Measurements from ENCODE around the gene YPEL2. TPM values are rescaled to one million over a fixed set of nuclear protein-coding genes. Genes with fewer than 3 reads are reported as not detected.

YPEL2 gene
- total and polyA plus RNA-seq, 4 donors, result 7.8 to 47.0 (median 11.4) TPM

DNA sequence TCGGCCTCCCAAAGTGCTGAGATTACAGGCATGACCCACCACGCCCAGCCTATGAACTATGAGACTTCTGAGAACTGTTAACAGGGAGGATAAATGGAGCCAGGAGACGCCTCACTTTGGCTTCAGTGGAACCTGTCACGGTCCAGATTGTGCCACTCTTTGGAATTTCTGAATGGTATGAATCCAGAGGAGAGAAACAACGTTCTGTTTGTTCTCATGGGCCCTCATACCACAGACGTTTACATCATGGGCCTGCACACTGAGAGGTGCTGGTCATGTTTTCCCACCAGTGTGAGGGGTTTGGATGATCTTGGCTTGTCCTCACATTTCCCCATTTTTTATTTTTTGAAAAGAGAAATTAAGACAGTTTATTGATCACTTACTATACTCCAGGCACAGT lies 90.3 kb downstream of the YPEL2 start:
- no peak overlapping the region for H3K9ac ChIP-seq (ENCODE audit: insufficient read depth in 1 of 2, low read length in 2 of 2)
- no peaks in the 10 kb centered on the region for H3K36me3 ChIP-seq (ENCODE audit: control insufficient read depth in 4 of 4, insufficient read depth in 4 of 4, low read length in 4 of 4)
- no peak overlapping the region for H3K27ac ChIP-seq (ENCODE audit: low read depth in 1 of 2, low read length in 1 of 2)
- H3K27me3 ChIP-seq (ENCODE audit: control insufficient read depth in 3 of 3, insufficient read depth in 3 of 3, low read length in 2 of 3), result no peaks in the 10 kb centered on the region
- no peak for ATAC-seq (ENCODE audit: insufficient read depth, low FRiP score)
- DNase-seq, result no peak
- WGBS, 2 donors, result 89 to 93% methylated on average over 6 of the region's 6 CpGs
- H3K4me3 ChIP-seq, result no peak overlapping the region
- TF ChIP-seq, protein P1, sequence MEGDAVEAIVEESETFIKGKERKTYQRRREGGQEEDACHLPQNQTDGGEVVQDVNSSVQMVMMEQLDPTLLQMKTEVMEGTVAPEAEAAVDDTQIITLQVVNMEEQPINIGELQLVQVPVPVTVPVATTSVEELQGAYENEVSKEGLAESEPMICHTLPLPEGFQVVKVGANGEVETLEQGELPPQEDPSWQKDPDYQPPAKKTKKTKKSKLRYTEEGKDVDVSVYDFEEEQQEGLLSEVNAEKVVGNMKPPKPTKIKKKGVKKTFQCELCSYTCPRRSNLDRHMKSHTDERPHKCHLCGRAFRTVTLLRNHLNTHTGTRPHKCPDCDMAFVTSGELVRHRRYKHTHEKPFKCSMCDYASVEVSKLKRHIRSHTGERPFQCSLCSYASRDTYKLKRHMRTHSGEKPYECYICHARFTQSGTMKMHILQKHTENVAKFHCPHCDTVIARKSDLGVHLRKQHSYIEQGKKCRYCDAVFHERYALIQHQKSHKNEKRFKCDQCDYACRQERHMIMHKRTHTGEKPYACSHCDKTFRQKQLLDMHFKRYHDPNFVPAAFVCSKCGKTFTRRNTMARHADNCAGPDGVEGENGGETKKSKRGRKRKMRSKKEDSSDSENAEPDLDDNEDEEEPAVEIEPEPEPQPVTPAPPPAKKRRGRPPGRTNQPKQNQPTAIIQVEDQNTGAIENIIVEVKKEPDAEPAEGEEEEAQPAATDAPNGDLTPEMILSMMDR (IDR thresholded peaks at IDR 0.05; ENCODE audit: control extremely low read depth, extremely low read depth), result no peak
- H3K9me3 ChIP-seq (ENCODE audit: control insufficient read depth in 4 of 4, insufficient read depth in 3 of 4, low read length in 3 of 4), result no peaks in the 10 kb centered on the region
- H3K4me1 ChIP-seq (ENCODE audit: control insufficient read depth in 5 of 5, insufficient read depth in 5 of 5, low read length in 5 of 5), result peaks cover 0 to 13% (median 11%) of the 10 kb centered on the region in 5 donors

DNA sequence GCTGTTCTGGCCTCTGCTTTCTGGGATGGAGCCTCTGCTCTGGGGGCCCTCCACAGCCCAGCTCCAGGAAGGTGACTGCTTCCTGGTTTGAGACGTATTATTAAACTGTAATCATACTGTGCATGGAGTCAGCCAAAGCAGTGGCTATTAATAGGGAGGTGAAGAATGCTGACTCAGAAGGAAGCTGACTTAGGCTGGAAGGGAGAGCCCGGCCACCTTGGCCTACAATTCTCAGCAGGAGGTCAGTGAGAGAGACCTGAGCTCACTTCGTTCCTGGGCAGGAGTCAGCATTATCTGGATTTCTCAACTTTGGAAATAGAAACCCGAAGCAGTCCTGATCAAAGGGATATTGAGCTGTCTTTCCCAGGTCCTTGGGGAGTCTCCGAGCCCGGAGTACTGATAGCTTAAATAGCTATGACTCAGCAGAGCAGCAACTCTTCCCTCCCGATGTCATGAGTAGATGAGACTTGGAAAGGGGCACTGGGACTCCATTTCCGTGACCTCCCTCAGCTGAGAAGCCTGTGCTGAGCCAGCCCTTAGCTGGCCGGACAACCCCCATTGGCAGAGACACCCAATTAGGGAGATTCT lies 91.8 kb downstream of the YPEL2 start:
- DNase-seq (peak in 1 of 3 donors; percentile 47), ATAC-seq (ENCODE audit: insufficient read depth, low FRiP score) (peak; percentile 20)
- Histone ChIP-seq H3K4me3 (no peak overlapping the region), H3K9ac (ENCODE audit: insufficient read depth in 1 of 2, low read length in 2 of 2) (no peak overlapping the region), H3K27ac (ENCODE audit: low read depth in 1 of 2, low read length in 1 of 2) (peak overlapping the region; percentile 16 to 91), H3K27me3 (ENCODE audit: control insufficient read depth in 3 of 3, insufficient read depth in 3 of 3, low read length in 2 of 3) (no peaks in the 10 kb centered on the region), H3K9me3 (ENCODE audit: control insufficient read depth in 4 of 4, insufficient read depth in 3 of 4, low read length in 3 of 4) (no peaks in the 10 kb centered on the region), H3K4me1 (ENCODE audit: control insufficient read depth in 5 of 5, insufficient read depth in 5 of 5, low read length in 5 of 5) (peaks cover 6 to 21% (median 16%) of the 10 kb centered on the region in 5 donors), H3K36me3 (ENCODE audit: control insufficient read depth in 4 of 4, insufficient read depth in 4 of 4, low read length in 4 of 4) (no peaks in the 10 kb centered on the region)
- TF ChIP-seq, protein P1 (IDR thresholded peaks at IDR 0.05; ENCODE audit: control extremely low read depth, extremely low read depth), result no peak
- 57 to 74% methylated on average over 9 of the region's 9 CpGs for WGBS, 2 donors

DNA sequence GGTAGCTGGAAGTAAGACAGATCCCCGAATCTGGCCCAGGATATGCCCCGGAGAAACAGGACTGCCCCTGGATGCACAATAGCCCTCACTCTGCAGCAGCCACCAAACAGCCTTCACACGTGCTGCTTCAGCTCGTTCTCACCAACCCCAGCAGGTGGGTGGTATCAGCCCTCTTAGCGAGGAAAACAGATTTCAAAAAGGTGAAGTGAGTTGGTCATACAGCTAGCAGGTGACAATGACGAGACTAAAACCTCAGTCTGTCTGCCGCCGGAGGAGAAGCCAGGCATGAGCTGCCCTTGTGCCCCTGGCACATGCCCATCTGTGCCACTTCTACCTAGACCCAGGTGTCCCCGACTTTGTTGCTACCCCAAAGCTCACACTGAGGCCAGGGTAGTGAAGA lies 92.4 kb downstream of the YPEL2 start:
- peaks cover 6 to 23% (median 16%) of the 10 kb centered on the region in 5 donors for H3K4me1 ChIP-seq (ENCODE audit: control insufficient read depth in 5 of 5, insufficient read depth in 5 of 5, low read length in 5 of 5)
- WGBS, 2 donors, result 94 to 95% methylated on average over 9 of the region's 9 CpGs

More for the DNA sequence above, 92.4 kb downstream of the YPEL2 start:
- no peak for DNase-seq
- Histone ChIP-seq H3K27me3 (ENCODE audit: control insufficient read depth in 3 of 3, insufficient read depth in 3 of 3, low read length in 2 of 3) (no peaks in the 10 kb centered on the region), H3K27ac (ENCODE audit: low read depth in 1 of 2, low read length in 1 of 2) (peak overlapping the region; percentile 18 to 91), H3K9ac (ENCODE audit: insufficient read depth in 1 of 2, low read length in 2 of 2) (no peak overlapping the region), H3K9me3 (ENCODE audit: control insufficient read depth in 4 of 4, insufficient read depth in 3 of 4, low read length in 3 of 4) (no peaks in the 10 kb centered on the region), H3K4me3 (no peak overlapping the region), H3K36me3 (ENCODE audit: control insufficient read depth in 4 of 4, insufficient read depth in 4 of 4, low read length in 4 of 4) (no peaks in the 10 kb centered on the region)
- ATAC-seq (ENCODE audit: insufficient read depth, low FRiP score), result no peak
- TF ChIP-seq, protein P1 (IDR thresholded peaks at IDR 0.05; ENCODE audit: control extremely low read depth, extremely low read depth), result no peak

Data from lung (tissue), 12 donors.